OCI-LY3 (cell line): ENCODE data around the gene SERPINE2.

Source experiments
- EZH2phosphoT487 ChIP-seq: fragments of 200-600 bp; shearing (Covaris generic); IDR thresholded peaks from 2 replicates; pipeline ENCODE4 v1.6.1; 2018; ENCODE audit warnings: antibody characterized with exemption, mixed run types, low read depth
- TF ChIP-seq, protein P1 (sequence below): fragments of 200-600, 300-600 bp; sonication (generic); IDR thresholded peaks from 2 replicates; pipeline ENCODE4 v1.5.1; 2014; ENCODE audit warnings: antibody characterized with exemption, low read length, low read depth

- TF ChIP-seq, protein P1, sequence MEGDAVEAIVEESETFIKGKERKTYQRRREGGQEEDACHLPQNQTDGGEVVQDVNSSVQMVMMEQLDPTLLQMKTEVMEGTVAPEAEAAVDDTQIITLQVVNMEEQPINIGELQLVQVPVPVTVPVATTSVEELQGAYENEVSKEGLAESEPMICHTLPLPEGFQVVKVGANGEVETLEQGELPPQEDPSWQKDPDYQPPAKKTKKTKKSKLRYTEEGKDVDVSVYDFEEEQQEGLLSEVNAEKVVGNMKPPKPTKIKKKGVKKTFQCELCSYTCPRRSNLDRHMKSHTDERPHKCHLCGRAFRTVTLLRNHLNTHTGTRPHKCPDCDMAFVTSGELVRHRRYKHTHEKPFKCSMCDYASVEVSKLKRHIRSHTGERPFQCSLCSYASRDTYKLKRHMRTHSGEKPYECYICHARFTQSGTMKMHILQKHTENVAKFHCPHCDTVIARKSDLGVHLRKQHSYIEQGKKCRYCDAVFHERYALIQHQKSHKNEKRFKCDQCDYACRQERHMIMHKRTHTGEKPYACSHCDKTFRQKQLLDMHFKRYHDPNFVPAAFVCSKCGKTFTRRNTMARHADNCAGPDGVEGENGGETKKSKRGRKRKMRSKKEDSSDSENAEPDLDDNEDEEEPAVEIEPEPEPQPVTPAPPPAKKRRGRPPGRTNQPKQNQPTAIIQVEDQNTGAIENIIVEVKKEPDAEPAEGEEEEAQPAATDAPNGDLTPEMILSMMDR, result no peak
- no peak for TF ChIP-seq EZH2phosphoT487
These were observed 44.6 kb upstream of the SERPINE2 start for GRCh38 chr2:224083638-224084037.
